Limb (tissue), 2 donors: Measurements from ENCODE around the gene POM121.
"Not testable (repeated sequence)": the region's sequence is repeated elsewhere in the genome, so short reads cannot be mapped to it uniquely, and the experiment has no call there.

Experiments
- DNase-seq, 2 donors: peaks; one replicate each; pipeline ENCODE4 v3.0.0-alpha.2; 2016; ENCODE audit errors: extremely low spot score in 2 of 2

The POM121 gene

GRCh38 chr7:72924733-72925545, at the start of gene POM121:
Gene POM121 (plus strand): TSS chr7:72925095. CDS start chr7:72925122, 27 bp downstream.
- peak; percentile 81 to 93 for DNase-seq

- peak; percentile 68 to 80 for DNase-seq
Measured at GRCh38 chr7:72879079-72879736, 45.7 kb upstream of the POM121 start.

GRCh38 chr7:72879737-72880215, 45.1 kb upstream of the POM121 start:
- peak; percentile 3 to 45 for DNase-seq

GRCh38 chr7:72891750-72892149, 33.1 kb upstream of the POM121 start:
- DNase-seq = not testable (repeated sequence)

GRCh38 chr7:72904740-72905139, 20.2 kb upstream of the POM121 start:
- DNase-seq = not testable (repeated sequence)

GRCh38 chr7:72908422-72908821, 16.5 kb upstream of the POM121 start:
- DNase-seq = not testable (repeated sequence)

GRCh38 chr7:72911395-72911794, 13.5 kb upstream of the POM121 start:
- DNase-seq = not testable (repeated sequence)

- not testable (repeated sequence) for DNase-seq
Measured at GRCh38 chr7:72913750-72914149, 11.1 kb upstream of the POM121 start.

GRCh38 chr7:72914756-72915525, 10.0 kb upstream of the POM121 start:
- DNase-seq = peak in 1 of 2 donors; percentile 37

- DNase-seq = no peak
Measured at GRCh38 chr7:72919256-72919775, 5.6 kb upstream of the POM121 start.

GRCh38 chr7:72924386-72924732, 536 bp upstream of the POM121 start:
- DNase-seq = no peak

- peak in 1 of 2 donors; percentile 19 for DNase-seq
Measured at GRCh38 chr7:72925546-72926120, 738 bp downstream of the POM121 start.

GRCh38 chr7:72927791-72928190, 2.9 kb downstream of the POM121 start:
- not testable (repeated sequence) for DNase-seq

GRCh38 chr7:72928216-72928615, 3.3 kb downstream of the POM121 start:
- DNase-seq = not testable (repeated sequence)

GRCh38 chr7:72942022-72942705, 17.3 kb downstream of the POM121 start:
- DNase-seq = not testable (repeated sequence)

GRCh38 chr7:72942956-72943355, 18.1 kb downstream of the POM121 start:
- not testable (repeated sequence) for DNase-seq

GRCh38 chr7:72944937-72945336, 20.0 kb downstream of the POM121 start:
- not testable (repeated sequence) for DNase-seq

- not testable (repeated sequence) for DNase-seq
Measured at GRCh38 chr7:72945597-72945996, 20.7 kb downstream of the POM121 start.

- not testable (repeated sequence) for DNase-seq
Measured at GRCh38 chr7:72946130-72946745, 21.3 kb downstream of the POM121 start.

- DNase-seq = not testable (repeated sequence)
Measured at GRCh38 chr7:72948714-72949113, 23.8 kb downstream of the POM121 start.
